Measurements from ENCODE around the gene PRR16.

Gene PRR16

DNA sequence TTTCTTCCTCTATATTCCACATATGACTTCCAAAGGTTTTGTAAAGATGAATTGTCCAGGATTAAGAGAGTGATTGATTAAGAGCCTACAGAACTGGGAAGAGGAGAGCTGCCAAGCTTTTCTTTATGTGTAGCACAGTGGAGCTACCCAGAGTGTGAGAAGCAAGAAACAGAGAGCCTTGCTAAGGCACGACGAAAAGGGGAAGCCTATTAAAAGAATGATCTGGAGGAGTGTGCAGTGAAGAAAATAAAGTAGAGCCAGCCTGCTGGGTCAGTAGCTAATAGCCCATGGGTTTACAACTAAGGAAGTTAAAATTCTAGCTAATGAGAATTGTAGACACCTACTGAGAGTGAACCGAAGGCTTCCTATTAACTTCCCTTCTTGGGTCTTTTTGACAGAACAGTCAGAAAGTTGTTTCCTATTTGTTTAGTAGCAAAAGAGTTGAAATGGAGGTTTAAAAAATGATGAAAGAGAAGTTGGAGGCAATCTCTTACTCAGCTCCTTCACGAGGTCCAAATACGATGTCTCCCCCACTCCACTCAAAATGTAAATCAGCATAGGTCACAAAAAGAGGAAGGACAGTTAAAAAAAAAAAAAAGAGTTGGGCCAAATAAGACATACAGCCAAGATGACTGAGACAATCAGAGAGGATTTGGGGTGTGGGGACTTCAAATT lies 957 bp upstream of the PRR16 start:
- DNase-seq (ENCODE audit: low read depth): no peak

DNA sequence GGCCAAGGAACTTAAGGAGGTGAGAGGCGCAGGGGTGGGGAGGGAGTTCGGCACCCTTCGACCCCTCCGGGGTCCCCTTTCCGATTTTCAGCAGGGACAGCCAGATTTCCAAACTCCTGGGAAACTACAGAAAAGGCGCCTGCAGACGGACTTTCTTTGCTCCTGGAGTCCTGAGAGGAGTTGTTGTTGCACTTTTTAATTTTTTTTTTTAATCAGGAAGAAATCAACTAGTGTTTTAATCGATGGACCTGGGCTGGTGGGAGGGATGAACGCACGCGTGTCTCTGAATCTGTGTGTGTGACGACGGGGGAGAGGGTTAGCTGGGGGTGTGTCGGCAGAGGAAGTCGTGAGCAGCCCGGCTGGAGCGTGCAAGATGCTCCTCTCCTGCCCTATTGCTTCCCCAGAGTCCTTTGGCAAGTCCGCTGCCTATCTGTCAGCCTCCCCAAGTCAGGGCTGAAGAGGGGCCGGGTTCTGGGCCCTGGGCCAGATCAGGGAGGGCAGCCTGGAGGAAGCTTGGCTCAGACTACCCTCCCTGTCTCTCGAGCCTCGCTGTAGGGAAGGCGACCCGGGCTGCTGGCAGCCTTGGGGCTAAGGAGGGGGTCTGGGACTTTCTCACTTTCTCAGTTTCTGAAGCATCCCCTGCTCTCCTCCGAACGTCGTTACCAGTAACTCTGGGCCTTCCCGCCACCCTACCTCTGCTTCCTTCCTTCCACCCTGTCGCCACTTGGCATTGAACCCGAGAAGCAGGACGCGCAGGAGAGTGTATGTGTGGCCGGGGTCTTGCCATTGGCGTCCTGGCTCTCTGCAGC lies 731 bp downstream of the PRR16 start:
- DNase-seq (ENCODE audit: low read depth): no peak

DNA sequence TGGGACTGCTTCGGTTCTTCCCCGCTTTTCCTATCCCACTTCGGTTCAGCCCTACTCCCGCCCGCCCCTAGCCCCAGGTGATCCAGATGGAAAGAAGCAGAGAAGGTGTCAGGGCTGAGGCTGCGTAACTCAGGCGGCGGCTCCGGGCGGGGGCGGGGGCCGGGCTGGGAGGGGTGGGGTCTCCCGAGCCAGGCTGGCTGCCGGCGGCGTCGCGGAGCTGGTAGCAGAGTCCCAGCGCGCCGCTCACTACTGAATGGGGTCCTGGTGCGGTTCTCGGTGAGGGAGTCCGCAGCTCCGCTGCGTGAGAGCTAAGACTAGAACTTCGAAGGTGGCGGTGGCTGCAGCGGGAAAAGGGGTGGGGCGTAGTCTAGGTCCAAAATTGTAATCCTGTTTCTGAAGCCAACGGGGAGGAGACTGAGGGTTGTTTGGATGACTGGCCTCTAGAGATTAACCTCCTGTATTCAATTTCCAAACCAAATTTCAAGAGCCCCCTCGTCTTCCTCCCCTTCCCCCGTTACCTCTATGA lies 1.4 kb downstream of the PRR16 start:
- peak; percentile 54 for DNase-seq (ENCODE audit: low read depth)

DNA sequence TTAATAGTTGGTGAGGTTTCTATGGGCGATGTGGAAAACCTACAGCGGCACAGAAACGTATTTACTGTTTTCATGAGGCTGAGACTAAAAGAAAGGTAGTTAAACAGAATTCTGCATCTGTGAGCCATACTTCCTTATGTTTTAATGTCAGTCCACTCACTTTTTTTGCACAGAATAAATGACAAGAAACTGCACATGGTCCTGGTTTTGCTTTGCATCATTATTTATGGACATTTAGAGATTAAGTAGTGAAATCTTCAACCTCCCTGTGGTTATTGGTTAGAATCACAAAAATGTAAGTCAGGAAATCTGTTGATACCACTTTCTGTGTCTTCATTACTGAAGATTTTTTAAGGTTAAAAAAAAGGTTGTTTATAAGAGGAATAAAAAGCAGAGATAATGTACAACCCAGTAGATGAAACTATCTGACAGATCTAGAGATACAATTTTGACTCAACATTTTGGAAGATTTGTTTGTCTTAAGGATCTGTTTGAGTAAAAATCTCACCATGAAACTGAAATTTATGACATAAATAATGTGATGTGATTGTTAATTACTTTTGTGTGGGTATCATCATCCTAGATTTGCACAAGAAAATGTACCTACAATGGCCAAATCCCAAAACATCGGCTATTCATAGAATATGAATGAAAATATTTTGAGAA lies 2.4 kb downstream of the PRR16 start:
- DNase-seq (ENCODE audit: low read depth): no peak

DNA sequence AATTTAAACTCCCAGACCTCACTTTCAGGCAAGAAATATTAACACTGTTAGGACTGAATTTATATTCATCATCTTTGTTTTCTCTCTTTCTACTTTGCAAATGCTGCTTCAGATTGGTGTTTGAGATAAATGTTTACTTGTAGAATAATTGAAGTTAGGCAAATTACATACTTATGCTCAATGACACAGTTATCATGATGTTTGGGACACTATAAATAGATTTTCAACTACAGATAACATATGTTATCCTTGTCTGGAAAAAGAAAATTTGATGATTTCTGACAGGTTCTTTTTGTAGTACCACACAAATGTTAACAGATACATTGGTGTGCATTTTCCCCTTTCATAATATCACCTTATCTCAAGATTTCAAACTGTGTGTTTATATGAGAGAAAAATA lies 7.9 kb downstream of the PRR16 start:
- DNase-seq (ENCODE audit: low read depth): no peak

DNA sequence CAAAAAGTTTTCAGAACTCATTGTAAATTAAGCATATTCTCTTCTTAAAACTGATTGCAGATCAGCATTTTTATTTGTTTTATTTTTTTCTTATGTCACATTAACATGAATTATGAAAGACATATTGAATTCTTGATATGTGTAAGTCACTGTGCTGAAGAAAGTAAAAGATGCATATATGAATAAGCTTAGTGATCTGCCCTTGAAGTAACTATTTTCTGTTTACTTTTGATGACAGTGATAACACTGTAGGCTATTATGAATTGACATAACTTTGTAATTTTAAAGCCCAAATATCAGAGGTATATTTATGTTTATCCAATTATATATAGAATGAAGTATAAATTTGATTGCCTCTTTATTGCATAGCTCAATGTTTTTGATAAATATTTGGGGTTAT lies 8.8 kb downstream of the PRR16 start:
- DNase-seq (ENCODE audit: low read depth): no peak

DNA sequence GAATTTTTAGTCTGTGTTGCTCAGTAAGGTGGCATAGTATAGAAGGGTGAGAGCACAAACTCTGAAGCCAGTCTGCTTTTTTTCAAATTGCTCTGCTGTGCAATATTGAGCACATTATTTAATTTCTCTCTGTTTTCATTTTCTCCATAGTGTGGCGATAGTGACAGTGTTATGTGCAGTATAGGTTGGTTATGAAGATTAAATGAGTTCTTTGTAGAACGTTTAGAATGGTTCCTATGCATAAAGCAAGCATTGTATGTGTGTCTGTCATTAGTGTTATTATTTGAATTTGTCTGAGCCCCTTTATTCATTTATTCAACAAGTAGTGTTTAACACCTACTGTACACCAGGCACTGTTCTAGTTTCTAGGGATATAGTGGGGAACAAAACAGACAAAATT lies 9.2 kb downstream of the PRR16 start:
- DNase-seq (ENCODE audit: low read depth): no peak

DNA sequence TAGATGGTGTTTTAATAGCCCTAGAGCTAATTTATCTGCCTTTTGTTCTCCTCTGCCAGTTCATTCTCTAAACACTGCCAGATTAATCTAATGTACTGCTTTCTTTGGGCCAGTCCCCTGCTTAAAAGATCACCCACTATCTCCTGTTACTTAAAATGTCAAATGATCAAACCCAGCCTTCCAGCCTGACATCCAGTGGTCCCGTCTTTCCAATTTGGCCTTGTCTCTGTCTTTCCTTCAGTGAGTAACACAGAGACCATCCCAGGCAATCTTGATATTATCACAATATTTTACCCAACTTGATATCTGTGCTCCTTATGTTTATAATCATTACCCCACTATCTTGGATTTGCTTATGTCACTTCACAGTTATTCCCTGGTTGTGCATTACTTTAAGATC lies 12.0 kb downstream of the PRR16 start:
- no peak for DNase-seq (ENCODE audit: low read depth)

DNA sequence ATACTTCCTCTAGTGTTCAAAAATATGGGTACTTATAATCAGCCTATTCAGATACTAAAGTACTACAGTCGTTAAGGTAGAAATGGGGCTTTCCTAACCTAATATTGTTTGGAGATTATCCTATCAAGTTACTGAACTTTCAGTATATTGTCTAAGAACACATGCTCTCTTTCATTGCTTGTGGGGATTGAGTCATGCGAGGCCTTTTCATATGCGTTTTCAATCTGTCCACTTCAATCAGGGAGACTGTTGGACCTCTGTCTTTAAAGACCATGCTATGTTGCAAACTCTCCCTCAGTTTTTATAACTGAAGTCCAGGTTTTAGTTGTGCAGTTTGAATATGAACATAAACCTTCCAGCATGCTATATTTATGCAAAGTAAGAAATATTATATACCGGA lies 15.0 kb downstream of the PRR16 start:
- DNase-seq (ENCODE audit: low read depth): no peak

DNA sequence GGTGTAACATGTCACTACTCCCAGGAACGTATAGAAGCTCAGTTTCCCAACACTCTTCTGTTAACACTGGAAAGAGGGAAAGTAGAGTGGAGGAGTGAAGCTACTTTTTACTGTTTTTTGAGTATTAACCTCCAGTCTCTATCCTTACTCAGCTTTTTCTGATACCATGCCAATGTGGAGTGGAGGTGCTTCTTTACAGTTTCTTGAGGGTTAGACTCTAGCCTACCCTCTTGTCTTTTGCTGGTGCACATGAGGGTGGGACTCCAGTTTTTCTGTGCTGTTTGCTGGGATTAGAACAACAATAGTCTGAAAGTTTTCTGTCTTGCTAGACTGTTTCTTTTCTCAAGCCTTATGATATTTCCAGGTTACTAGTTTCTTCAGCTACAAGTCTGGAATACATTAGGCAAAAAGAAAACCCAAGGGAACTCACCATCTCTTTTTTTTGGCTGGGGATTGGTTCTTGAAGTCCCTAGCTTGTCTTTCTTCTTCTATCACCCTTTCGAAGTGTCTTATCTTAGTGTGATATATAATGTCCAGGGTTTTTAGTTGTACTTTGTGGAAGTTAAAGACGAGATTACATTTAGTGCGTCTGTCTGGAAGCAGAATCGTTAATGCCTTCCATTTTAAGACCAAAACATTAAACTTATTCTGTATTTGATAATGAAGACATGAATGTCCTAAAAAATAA lies 35.9 kb downstream of the PRR16 start:
- no peak for DNase-seq (ENCODE audit: low read depth)

DNA sequence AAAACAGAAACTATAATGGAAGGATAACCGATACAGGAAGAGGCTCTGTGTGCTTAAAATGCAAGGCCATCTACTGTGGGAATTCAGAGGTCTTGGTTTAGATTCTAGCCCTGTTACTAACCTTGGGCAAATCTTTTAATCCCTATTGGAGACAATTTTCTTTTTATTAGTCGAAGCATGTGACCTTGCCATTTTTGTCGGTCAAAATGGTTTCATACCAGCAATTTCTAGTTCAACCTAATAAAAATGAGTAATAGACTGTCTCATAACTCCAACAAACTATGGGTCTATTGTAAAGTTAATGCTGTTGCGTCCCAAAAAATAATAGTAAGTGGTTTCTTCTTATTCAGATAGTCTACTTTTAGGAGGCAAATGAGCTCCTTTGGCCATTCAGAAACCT lies 38.4 kb downstream of the PRR16 start:
- DNase-seq (ENCODE audit: low read depth): no peak

DNA sequence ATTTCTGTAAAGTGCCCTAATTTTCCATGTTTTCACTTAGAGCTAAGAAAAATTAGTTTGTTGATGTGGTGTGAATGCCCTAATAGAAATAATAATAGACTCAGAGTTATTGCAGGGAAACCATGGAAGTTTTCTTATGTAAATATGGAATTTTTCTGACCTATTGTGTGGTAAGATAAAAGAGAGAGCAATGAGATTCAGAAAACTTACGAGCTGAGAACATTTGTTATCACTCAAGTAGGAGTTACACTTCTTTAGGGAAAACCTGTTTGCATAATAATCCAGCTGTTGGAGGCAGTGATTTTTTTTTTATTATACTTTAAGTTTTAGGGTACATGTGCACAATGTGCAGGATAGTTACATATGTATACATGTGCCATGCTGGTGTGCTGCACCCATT lies 39.2 kb downstream of the PRR16 start:
- no peak for DNase-seq (ENCODE audit: low read depth)

DNA sequence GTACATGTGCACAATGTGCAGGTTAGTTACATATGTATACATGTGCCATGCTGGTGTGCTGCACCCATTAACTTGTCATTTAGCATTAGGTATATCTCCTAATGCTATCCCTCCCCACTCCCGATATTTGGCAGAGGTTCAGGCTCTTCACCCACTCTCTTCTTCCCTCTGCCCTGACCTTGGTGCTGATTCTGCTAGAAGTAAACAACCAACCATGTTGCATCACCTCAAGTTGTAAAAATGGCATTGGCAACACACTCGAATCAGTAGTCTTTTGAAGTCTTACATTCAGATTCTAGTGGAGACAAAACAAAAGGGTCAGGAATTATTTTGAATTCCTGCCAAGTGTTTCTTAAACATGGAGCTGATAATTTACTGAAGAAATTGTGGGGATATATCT lies 40.0 kb downstream of the PRR16 start:
- no peak for DNase-seq (ENCODE audit: low read depth)

DNA sequence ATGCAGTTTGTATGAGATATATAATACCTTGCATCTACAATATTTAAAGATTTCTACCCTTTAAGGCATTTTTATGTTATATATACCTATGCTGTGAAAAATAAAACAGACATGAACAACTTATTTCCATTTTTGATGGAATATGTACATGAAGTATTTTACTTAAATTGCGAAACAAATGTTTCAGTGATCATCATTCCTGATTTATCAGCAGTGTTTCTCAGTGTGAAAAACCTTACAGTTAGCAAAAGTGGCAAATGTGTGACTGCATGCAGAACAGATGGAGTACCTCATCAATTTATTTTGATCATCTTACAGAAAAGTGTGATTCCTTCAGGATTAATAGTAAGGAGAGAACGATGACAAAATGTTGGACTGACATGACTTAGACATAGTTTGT lies 43.1 kb downstream of the PRR16 start:
- no peak for DNase-seq (ENCODE audit: low read depth)

DNA sequence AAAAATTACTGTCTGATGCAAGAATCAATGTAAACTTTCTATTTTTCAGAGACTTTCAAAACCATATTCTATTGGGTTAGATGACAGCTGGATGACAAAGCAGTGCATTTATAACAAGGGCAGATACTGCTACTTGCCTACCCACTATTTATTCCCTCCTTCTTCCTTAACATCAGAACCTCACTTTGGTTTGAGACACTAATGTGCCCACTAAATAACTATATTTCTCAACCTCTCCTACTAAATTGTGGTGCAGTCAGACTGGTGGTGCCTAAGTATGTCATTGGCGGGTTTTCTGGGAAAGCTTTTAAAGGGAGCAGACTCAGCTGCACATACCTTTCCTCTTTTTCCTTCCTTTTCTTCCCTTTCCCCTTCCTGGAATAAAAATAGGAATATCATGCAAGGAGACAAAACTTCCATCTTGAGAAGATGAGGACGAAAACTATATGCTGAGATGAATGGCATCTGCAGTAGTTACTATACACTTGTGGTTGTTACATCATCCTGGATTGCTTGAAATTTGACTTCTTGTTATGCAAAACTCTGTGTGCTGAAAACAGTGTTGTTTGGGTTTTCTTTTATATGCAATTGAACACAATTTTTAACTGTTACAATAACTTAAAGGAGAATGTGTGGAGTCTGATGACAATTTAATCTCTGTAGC lies 43.8 kb downstream of the PRR16 start:
- no peak for DNase-seq (ENCODE audit: low read depth)

DNA sequence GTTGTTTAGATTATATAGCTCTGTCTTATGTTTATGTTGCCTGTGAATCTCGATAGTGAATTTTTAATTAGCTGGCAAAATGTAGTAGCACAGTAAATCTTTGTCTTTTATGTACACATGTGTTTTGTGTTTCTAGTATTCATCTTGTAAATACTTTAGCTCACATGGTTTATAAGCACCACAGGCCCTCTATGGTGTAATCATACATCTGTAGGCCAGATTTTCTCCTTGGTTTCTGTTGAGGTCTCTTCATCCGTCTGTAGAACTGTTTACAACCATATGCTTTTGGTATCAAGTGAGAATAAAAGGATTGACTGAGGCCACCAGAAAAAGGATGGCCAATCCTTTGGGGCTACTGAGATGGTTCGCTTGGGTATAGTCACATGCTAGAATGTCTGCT lies 45.0 kb downstream of the PRR16 start:
- DNase-seq (ENCODE audit: low read depth): no peak

DNA sequence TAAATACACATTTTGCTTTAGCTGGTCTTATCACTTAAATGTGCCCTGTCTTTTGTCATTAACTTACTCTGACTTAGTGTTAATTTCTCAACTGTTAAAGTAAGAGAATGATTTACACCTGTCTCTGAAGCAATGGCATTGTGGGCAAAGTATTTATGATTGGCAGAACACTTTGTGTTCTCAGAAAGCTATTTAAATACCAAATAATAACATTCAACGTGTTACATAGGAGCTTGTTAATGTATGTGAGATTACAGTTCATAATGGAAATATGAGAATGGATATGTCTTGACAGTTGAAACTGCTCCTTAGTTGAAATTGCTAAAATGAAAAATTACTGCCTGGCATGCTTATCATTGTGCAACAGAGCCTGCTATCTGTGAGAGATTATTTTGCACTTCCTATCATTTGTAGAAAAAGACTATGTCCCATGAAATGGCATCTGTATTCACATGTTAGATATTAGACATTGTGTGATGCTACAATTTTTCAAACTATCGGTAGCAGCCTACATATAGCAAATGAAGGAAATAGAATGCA lies 46.1 kb downstream of the PRR16 start:
- DNase-seq (ENCODE audit: low read depth): no peak

DNA sequence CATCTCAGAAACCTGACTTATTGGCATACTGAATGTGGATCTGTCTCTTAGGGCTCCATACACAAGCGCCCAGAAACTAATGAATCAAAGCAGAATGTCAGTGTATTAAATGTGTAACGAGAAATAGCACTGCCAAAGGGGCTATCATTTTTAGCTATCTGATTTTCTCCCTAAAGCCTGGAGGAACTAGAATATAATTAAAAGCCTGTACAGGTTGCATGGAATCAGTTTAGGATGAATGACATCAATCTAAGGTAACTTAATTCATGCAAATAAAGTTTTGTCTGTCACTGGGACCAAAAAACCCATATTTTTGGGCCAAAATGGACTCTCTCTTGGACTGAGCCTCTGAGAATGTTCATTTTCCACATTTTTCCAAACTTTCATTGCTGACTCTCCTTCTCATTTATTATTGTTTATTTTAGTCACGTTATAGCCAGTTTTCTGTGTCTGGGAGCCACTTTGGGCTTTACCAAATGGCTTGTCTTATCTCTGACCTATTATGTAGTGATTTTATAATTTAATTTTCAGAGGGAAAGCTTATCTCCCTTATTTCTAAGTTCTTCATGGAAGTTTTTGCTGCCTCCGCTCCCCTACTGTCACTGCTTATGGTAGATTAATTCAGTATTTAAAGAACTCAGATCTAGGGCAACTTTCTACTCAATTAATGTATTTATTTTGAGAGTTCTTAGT lies 47.0 kb downstream of the PRR16 start:
- DNase-seq (ENCODE audit: low read depth): no peak

DNA sequence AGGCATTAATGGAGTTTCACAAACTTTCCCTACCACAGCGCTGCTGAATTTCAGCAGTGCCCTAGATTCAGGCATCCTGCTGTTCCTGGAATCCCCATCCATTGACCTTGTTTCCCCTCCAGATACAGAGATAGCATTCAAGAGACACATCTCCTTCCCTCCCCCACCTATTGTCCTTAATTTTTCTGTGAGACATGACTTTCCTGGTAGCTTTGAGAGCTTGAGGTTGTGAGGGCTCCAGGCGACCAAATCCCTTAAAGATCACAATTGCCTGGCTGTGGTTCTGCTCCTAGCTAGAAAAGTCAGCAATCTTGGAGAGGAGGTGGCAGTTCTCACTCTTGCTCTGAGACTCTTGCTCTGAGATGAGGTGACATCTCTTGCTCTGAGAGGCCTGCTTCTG lies 48.0 kb downstream of the PRR16 start:
- DNase-seq (ENCODE audit: low read depth): no peak

DNA sequence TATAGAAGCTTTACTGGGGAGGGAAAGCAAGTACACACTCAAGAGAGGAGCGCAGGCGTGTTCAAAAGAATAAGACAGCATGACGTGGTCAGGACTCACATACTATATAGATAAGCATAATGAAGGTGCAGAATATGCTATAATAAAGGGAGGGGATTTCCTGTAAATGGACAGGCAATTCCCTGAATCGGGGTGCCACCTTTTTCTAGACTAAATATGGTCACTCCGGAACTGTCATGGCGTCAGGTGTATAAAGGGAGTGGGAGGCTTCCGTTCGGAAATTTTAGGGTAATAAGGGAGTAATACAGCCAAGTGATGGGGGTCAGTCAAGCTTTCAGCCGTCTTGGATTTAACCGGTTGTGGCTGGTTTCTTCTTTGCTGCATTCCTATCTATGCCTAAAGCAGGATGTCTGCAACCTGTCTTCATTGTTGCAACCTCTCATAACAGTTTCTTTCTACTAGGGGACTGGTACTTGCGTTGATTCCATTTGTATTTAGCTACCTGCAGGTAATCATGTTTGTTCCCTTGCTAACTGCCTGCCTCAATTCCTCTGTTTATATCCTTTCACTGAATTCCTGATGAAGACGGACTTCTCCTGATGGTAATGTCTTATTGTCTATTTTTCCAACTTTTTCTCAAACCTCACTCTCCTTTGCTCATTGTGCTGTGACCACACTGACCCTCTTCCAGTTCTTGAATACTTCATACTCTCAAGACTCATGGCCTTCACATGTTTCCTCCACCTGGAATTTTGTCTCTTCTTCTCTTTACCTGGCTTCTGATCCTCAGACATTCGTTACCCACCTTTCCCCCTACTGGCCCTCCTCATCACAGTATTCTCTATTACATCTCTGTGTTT lies 48.9 kb downstream of the PRR16 start:
- DNase-seq (ENCODE audit: low read depth): no peak
